Stimulated activated CD4-positive, alpha-beta T cell treated with anti-CD3 and anti-CD28 coated beads, Interleukin-1b, Interleukin-23, amount 100 ng/mL, for 24 hours (primary cell): ENCODE results near the gene KCNK10.

Experiments used
- DNase-seq, 4 experiments: peaks; one replicate each; pipeline ENCODE4 v3.0.0-alpha.2; 2020; ENCODE audit warnings: low read depth in 4 of 4, low spot score in 1 of 4

Gene KCNK10

GRCh38 chr14:88229428-88229827 lies 93.6 kb downstream of the KCNK10 start:
- no peak for DNase-seq

- no peak for DNase-seq
Observed at GRCh38 chr14:88228522-88229236, 94.4 kb downstream of the KCNK10 start.

GRCh38 chr14:88227693-88228092 lies 95.4 kb downstream of the KCNK10 start:
- DNase-seq = no peak

GRCh38 chr14:88225721-88226120 lies 97.3 kb downstream of the KCNK10 start:
- DNase-seq = no peak

- DNase-seq = no peak
Observed at GRCh38 chr14:88218119-88218915, 104.8 kb downstream of the KCNK10 start.

GRCh38 chr14:88212691-88213090 lies 110.4 kb downstream of the KCNK10 start:
- DNase-seq = no peak

- DNase-seq = no peak
Observed at GRCh38 chr14:88210426-88210825, 112.6 kb downstream of the KCNK10 start.

- DNase-seq = no peak
Observed at GRCh38 chr14:88209273-88209672, 113.8 kb downstream of the KCNK10 start.

GRCh38 chr14:88208858-88209257 lies 114.2 kb downstream of the KCNK10 start:
- no peak for DNase-seq

GRCh38 chr14:88204221-88204620 lies 118.8 kb downstream of the KCNK10 start:
- DNase-seq = no peak

- DNase-seq = no peak
Observed at GRCh38 chr14:88203291-88203690, 119.8 kb downstream of the KCNK10 start.

- DNase-seq = no peak
Observed at GRCh38 chr14:88202286-88202685, 120.8 kb downstream of the KCNK10 start.

GRCh38 chr14:88201851-88202250 lies 121.2 kb downstream of the KCNK10 start:
- no peak for DNase-seq

- no peak for DNase-seq
Observed at GRCh38 chr14:88199882-88200281, 123.2 kb downstream of the KCNK10 start.

GRCh38 chr14:88198446-88198845 lies 124.6 kb downstream of the KCNK10 start:
- no peak for DNase-seq

- DNase-seq = no peak
Observed at GRCh38 chr14:88196925-88197324, 126.1 kb downstream of the KCNK10 start.

- no peak for DNase-seq
Observed at GRCh38 chr14:88196116-88196890, 126.8 kb downstream of the KCNK10 start.

- DNase-seq = no peak
Observed at GRCh38 chr14:88195676-88196075, 127.4 kb downstream of the KCNK10 start.

GRCh38 chr14:88194531-88194930 lies 128.5 kb downstream of the KCNK10 start:
- no peak for DNase-seq

GRCh38 chr14:88191605-88192004 lies 131.5 kb downstream of the KCNK10 start:
- no peak for DNase-seq

- DNase-seq = peak; percentile 21 to 37 (median 32)
Observed at GRCh38 chr14:88189417-88190191, 133.5 kb downstream of the KCNK10 start.
